ENCODE results near the gene CDRT4.

Gene CDRT4

DNA sequence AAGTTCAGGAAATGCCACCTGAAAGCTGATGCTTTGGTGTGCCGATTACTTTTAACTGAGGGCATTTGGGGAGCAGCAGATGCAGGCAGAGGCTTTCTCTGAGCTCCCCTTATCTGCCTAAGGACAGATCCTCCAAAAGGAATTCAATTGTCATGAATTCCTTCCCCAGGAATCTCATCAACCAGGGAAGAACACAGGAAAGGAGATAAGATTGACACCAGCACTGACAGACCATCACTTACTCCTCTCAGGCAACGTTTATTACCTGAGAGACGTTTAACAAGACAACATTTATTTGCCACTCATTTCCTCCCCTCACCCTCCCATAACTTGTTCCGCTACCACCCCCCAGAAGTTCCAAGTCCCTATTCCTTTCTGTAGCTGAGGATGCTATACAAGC is 17.6 kb upstream of the CDRT4 start:
- Histone ChIP-seq H3K27ac (ENCODE audit: low read length) (no peak overlapping the region), H3K4me1 (ENCODE audit: insufficient read depth, low read length) (no peaks in the 10 kb centered on the region), H2AFZ (ENCODE audit: low read depth, low read length) (no peak overlapping the region), H3K9ac (ENCODE audit: low read depth, low read length) (no peak overlapping the region), H3K4me2 (ENCODE audit: insufficient read depth, low read length) (no peak overlapping the region), H3K9me3 (ENCODE audit: insufficient read depth, low read length, severe bottlenecking) (no peaks in the 10 kb centered on the region), H3K79me2 (ENCODE audit: insufficient read depth, low read length) (no peaks in the 10 kb centered on the region), H3K4me3 (ENCODE audit: low read depth in 1 of 2, low read length in 2 of 2) (no peak overlapping the region), H3K36me3 (ENCODE audit: insufficient read depth, low read length) (no peaks in the 10 kb centered on the region), H4K20me1 (ENCODE audit: insufficient read depth, low read length) (no peaks in the 10 kb centered on the region), H3K27me3 (ENCODE audit: insufficient read depth, low read length, poor library complexity) (no peaks in the 10 kb centered on the region)
- ATAC-seq (ENCODE audit: insufficient read depth, low read depth): no peak
- TF ChIP-seq EZH2 (IDR thresholded peaks at IDR 0.05; ENCODE audit: borderline replicate concordance, low read depth, low read length, severe bottlenecking): no peak
- TF ChIP-seq, protein P1, sequence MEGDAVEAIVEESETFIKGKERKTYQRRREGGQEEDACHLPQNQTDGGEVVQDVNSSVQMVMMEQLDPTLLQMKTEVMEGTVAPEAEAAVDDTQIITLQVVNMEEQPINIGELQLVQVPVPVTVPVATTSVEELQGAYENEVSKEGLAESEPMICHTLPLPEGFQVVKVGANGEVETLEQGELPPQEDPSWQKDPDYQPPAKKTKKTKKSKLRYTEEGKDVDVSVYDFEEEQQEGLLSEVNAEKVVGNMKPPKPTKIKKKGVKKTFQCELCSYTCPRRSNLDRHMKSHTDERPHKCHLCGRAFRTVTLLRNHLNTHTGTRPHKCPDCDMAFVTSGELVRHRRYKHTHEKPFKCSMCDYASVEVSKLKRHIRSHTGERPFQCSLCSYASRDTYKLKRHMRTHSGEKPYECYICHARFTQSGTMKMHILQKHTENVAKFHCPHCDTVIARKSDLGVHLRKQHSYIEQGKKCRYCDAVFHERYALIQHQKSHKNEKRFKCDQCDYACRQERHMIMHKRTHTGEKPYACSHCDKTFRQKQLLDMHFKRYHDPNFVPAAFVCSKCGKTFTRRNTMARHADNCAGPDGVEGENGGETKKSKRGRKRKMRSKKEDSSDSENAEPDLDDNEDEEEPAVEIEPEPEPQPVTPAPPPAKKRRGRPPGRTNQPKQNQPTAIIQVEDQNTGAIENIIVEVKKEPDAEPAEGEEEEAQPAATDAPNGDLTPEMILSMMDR (IDR thresholded peaks at IDR 0.05; ENCODE audit: borderline replicate concordance, extremely low read depth, low read length, poor library complexity, severe bottlenecking): no peak
- no peak for DNase-seq

DNA sequence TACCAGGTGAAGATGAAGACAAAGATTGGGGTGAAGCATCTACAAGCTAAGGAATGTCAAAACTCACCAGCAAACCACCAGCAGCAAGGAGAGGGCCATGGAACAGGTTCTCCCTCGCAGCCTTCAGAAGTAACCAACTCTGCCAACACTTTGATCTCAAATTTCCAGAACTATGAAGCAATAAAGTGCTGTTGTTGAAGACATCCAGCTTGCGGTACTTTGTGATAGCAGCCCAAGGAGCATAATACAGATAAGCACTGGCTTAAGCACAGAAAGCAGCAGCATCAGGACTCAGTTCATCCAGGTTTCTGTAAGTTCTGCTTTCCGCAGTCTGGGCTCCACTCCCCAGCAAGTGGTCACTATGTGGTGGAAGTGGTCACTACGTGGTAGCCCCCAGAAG is 16.0 kb upstream of the CDRT4 start:
- H2AFZ ChIP-seq (ENCODE audit: low read depth, low read length): no peak overlapping the region
- H4K20me1 ChIP-seq (ENCODE audit: insufficient read depth, low read length): no peaks in the 10 kb centered on the region

DNA sequence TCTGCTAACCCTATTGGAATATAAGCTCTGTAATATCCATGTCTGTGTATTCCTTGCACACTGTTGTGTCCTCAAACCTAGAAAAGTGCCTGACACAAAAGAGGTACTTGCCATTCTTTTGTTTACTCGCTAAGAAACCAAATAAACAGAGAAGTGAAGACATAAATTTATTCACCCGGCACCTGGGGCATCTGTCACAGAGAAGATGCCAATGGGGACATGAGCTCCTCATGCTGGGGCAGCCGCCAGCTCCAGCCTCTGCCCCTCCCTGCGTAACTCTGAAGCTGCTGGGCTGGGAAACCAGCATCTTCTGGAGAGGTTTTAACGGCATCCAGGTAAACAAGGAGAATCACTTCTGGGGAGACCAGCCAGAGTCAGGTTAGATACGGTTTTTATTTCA is 15.1 kb upstream of the CDRT4 start:
- DNase-seq (no peak), ATAC-seq (ENCODE audit: insufficient read depth, low read depth) (no peak)
- Histone ChIP-seq H3K4me3 (ENCODE audit: low read depth in 1 of 2, low read length in 2 of 2) (no peak overlapping the region), H3K27me3 (ENCODE audit: insufficient read depth, low read length, poor library complexity) (no peaks in the 10 kb centered on the region), H3K9me3 (ENCODE audit: insufficient read depth, low read length, severe bottlenecking) (no peaks in the 10 kb centered on the region), H3K79me2 (ENCODE audit: insufficient read depth, low read length) (no peaks in the 10 kb centered on the region), H3K36me3 (ENCODE audit: insufficient read depth, low read length) (no peaks in the 10 kb centered on the region), H2AFZ (ENCODE audit: low read depth, low read length) (no peak overlapping the region), H3K9ac (ENCODE audit: low read depth, low read length) (no peak overlapping the region), H3K27ac (ENCODE audit: low read length) (no peak overlapping the region), H3K4me2 (ENCODE audit: insufficient read depth, low read length) (no peak overlapping the region), H3K4me1 (ENCODE audit: insufficient read depth, low read length) (peaks cover 9% of the 10 kb centered on the region), H4K20me1 (ENCODE audit: insufficient read depth, low read length) (no peaks in the 10 kb centered on the region)
- TF ChIP-seq, protein P1 (IDR thresholded peaks at IDR 0.05; ENCODE audit: borderline replicate concordance, extremely low read depth, low read length, poor library complexity, severe bottlenecking): no peak
- TF ChIP-seq EZH2 (IDR thresholded peaks at IDR 0.05; ENCODE audit: borderline replicate concordance, low read depth, low read length, severe bottlenecking): no peak

More for the DNA sequence above, 16.0 kb upstream of the CDRT4 start:
- H3K27me3 ChIP-seq (ENCODE audit: insufficient read depth, low read length, poor library complexity): no peaks in the 10 kb centered on the region
- no peaks in the 10 kb centered on the region for H3K79me2 ChIP-seq (ENCODE audit: insufficient read depth, low read length)
- TF ChIP-seq, protein P1 (IDR thresholded peaks at IDR 0.05; ENCODE audit: borderline replicate concordance, extremely low read depth, low read length, poor library complexity, severe bottlenecking): no peak
- no peak for TF ChIP-seq EZH2 (IDR thresholded peaks at IDR 0.05; ENCODE audit: borderline replicate concordance, low read depth, low read length, severe bottlenecking)
- H3K4me3 ChIP-seq (ENCODE audit: low read depth in 1 of 2, low read length in 2 of 2): no peak overlapping the region
- ATAC-seq (ENCODE audit: insufficient read depth, low read depth) (no peak), DNase-seq (no peak)
- peaks cover 9% of the 10 kb centered on the region for H3K4me1 ChIP-seq (ENCODE audit: insufficient read depth, low read length)
- no peak overlapping the region for H3K4me2 ChIP-seq (ENCODE audit: insufficient read depth, low read length)
- no peaks in the 10 kb centered on the region for H3K36me3 ChIP-seq (ENCODE audit: insufficient read depth, low read length)
- H3K9me3 ChIP-seq (ENCODE audit: insufficient read depth, low read length, severe bottlenecking): no peaks in the 10 kb centered on the region
- no peak overlapping the region for H3K9ac ChIP-seq (ENCODE audit: low read depth, low read length)
- H3K27ac ChIP-seq (ENCODE audit: low read length): no peak overlapping the region

DNA sequence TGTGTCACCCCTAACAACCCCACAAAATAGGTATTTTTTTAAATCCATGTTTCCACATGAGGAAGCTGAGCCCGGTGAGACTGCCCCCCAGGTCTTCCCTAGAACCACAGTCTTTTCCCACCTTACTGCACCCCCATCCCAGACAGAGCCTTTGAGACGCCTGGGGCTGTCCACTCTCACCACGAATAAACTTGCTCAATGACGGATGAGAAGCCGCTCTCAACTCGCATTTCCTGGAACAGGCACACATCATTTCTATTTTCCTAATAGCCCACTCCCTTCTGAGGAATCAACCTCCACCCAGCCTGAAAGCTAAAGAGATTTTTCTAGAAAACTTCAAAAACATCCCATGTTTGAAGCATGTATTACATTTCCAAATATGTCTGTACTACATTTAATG is 14.1 kb upstream of the CDRT4 start:
- Histone ChIP-seq H3K36me3 (ENCODE audit: insufficient read depth, low read length) (no peaks in the 10 kb centered on the region), H3K4me3 (ENCODE audit: low read depth in 1 of 2, low read length in 2 of 2) (no peak overlapping the region), H3K27me3 (ENCODE audit: insufficient read depth, low read length, poor library complexity) (no peaks in the 10 kb centered on the region), H2AFZ (ENCODE audit: low read depth, low read length) (no peak overlapping the region), H3K27ac (ENCODE audit: low read length) (no peak overlapping the region), H3K4me1 (ENCODE audit: insufficient read depth, low read length) (peaks cover 9% of the 10 kb centered on the region), H3K79me2 (ENCODE audit: insufficient read depth, low read length) (no peaks in the 10 kb centered on the region), H3K9me3 (ENCODE audit: insufficient read depth, low read length, severe bottlenecking) (no peaks in the 10 kb centered on the region), H3K4me2 (ENCODE audit: insufficient read depth, low read length) (no peak overlapping the region), H3K9ac (ENCODE audit: low read depth, low read length) (no peak overlapping the region), H4K20me1 (ENCODE audit: insufficient read depth, low read length) (no peaks in the 10 kb centered on the region)
- no peak for DNase-seq
- no peak for ATAC-seq (ENCODE audit: insufficient read depth, low read depth)
- TF ChIP-seq, protein P1 (IDR thresholded peaks at IDR 0.05; ENCODE audit: borderline replicate concordance, extremely low read depth, low read length, poor library complexity, severe bottlenecking): no peak
- TF ChIP-seq EZH2 (IDR thresholded peaks at IDR 0.05; ENCODE audit: borderline replicate concordance, low read depth, low read length, severe bottlenecking): no peak

Measured in DND-41 (cell line).